GM19099 (cell line): ENCODE results near the gene RAN.
A peak's percentile ranks its signal among the peaks of the same experiment; 100 is the strongest.

Experiments
- POLR2A ChIP-seq: IDR thresholded peaks from 3 replicates; pipeline ENCODE4 v1.6.1; 2011; ENCODE audit warnings: low read depth; ENCODE audit not compliant: insufficient read length; ENCODE audit errors: extremely low read depth

Gene RAN

GRCh38 chr12:130838951-130839769 is 32.7 kb upstream of the RAN start, which contains the start of gene STX2:
TSS of gene STX2 (minus strand) at chr12:130839250. CDS start at chr12:130839099, 151 bp downstream.
- peak; percentile 49 for TF ChIP-seq POLR2A

DNA sequence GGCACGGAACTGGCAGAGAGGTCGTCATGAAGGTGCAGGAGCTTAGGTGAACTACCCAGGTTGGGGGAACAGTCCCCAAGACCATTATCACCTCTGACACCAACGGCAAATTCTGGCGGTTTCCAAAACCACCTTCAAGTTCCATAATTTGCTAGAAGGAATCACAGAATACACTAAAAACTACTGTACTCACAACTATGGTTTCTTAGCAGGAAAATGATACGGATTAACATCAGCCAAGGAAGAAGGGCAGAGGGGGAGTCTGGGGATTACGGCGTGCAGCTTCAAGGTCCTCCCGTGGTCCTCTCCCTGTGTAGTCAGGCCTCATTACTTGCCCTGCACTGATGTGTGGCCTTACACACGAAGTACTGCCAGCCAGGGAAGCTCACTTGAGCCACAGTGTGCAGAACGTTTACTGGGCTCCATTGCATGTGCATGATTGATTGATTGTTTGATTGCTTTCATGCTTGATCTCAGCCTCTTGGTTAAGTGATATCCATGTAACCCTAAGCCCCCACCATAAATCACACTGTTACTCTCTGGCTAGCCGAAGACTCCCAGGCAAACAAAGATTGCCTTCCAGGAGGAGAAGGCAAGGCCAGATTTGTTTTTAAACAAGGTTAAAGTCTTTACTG is 32.0 kb upstream of the RAN start:
- no peak for TF ChIP-seq POLR2A

GRCh38 chr12:130846369-130846768 is 25.5 kb upstream of the RAN start:
- TF ChIP-seq POLR2A: no peak

DNA sequence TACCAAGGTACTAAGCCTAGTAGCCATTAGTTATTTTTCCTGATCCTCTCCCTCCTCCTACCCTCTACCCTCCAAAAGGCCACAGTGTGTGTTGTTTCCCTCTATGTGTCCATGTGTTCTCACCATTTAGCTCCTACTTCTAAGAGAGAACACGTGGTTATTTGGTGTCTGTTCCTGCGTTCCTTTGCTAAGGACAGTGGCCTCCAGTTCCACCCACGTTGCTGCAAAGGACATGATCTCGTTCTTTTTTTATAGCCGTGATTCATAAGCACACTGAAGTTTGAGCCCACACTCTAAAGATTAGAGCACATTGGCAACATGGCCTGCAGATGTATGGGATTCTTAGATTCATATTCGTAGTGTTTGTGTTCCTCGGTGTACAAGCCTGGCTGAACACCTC is 24.8 kb upstream of the RAN start:
- TF ChIP-seq POLR2A: no peak

- no peak for TF ChIP-seq POLR2A
These were observed 22.1 kb upstream of the RAN start for GRCh38 chr12:130849561-130850417.

DNA sequence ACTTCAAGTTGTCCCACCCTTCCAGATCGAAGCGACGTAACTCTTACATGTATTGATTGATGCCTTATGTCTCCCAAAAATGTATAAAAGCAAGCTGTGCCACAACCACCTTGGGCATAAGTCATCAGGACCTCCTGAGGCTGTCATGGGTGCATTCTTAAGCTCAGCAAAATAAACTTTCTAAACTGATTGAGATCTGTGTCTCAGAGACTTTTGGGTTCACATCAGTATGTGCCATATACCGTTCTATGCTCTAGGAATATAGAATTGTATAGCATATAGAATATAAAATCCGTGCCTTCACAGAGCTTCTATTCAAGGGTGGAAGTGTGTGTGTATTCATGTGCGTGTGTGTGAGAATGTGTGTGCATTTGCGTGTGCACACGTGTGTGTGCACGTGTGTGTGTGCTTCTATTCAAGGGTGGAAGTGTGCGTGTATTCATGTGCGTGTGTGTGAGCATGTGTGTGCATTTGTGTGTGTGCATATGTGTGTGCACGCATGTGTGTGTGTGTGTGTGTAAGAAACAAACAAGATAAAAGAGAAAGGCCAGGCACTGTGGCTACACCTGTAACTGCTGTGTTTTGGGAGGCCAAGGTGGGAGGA is 21.3 kb upstream of the RAN start:
- TF ChIP-seq POLR2A: no peak

DNA sequence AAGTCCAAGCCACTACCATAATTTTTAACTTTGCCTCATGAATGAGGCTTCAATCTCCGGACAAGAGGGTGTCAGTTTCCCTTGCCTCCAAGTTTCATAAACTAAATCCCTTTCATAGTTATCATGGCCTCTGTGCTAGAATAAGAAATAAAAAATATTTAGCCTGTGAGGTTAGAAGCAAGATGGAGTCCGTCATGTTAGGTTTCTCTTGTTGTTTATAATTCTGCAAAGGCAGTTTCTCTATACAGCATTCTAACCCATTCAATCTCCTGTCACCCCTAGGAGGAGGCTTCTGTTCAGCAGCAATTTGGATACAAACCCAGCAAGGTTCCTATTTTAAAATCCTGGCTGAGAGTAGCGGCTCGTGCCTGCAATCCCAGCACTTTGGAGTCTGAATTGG is 15.8 kb upstream of the RAN start:
- no peak for TF ChIP-seq POLR2A

DNA sequence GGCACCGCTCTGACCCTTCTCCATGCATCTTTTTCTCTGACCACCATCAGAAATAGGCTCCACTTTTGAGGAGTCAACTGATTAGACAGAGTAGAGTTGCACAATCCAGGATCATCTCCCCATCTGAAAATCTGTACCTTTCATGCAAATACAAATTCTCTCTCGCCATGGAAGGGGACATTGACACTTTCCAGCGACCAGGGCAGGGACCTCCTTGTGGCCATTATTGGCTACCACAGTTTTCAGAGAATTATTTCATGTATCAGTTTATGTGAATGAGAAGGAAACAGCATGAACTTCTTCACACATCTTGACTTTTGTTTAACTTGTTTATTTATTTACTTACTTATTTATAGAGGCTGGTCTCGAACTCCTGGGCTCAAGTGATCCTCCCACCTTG is 13.8 kb upstream of the RAN start:
- no peak for TF ChIP-seq POLR2A

- no peak for TF ChIP-seq POLR2A
These were observed 12.7 kb upstream of the RAN start for GRCh38 chr12:130859161-130859560.

- TF ChIP-seq POLR2A: no peak
These were observed 11.6 kb upstream of the RAN start for GRCh38 chr12:130860311-130860710.

DNA sequence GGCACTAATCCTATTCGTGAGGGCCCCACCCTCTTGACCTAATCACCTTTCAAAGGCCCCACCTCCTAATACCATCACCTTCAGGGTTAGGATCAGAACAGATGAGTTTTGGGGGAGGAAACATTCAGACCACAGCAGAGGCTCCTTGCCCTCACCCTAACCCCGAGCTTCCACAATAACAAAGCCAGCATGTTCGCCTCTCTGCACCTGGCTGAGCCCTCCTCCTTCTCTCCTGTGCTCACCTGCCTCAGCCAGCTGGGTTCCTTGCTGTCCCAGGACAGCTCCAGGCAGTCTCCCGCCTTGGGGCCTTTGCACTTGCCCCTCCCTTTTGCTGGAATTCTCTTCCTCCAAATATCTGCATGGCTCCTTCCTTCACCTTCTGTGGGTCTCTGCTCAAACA is 9.7 kb upstream of the RAN start:
- no peak for TF ChIP-seq POLR2A

- no peak for TF ChIP-seq POLR2A
These were observed 8.6 kb upstream of the RAN start for GRCh38 chr12:130863298-130863697.

DNA sequence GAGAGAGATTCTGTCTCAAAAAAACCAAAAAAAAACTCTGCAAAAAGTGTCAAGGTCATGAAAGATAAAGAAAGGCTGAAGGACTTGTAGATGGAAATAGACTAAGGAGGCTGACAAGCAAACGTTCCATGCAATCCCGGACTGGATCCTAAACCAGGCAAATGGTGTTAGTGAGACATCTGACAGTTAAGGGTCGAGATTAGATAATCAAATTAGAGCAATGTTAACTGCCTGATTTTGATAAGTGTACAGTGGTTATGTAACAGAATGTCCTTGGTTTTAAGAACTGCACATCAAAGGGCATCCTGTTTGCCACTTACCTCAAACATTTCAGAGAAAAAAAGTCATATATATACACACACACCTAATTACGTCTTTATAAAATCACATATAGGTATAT is 3.5 kb upstream of the RAN start:
- no peak for TF ChIP-seq POLR2A

DNA sequence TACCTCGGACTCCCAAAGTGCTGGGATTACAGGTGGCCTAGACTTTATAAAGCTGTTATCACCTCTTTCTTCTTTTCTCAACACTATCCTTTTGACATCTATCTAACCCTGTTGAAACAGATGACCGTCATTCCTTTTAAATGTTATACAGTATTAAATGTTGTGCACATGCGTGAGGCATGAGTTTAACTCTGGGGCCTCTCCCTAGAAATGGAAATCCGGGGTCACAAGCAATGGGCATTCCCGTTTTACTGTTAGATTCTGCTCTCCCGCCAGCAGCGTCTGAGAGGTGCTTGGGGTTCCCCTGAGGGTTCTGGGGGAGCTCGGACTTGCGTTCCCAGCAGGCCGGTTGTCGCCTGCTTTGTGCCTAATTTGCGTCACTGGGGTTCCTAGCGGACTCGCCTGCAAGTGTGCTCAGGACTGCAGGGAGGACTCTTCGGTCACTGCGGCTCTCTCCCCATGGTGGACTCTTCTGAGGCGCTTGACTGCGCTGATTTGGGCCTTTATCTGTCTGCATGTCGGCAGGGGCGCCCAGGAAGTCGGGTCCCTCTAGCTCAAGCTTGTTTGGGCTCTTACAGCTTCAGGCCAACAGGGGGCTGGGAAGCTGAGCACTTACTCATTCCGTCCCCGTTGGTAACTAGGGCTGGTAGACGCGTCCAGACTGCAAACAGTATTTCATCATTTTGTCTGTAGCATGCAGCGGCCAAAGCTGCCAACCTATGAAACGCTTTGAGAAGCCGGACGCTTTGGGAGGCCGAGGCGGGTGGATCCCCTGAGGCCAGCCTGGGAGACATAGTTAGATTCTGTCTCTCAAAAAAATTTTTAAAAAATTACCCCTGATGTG is 1.2 kb upstream of the RAN start:
- TF ChIP-seq POLR2A: no peak
